Suprapubic skin (tissue), 4 donors: ENCODE data around the gene TXNL4A. TPM values are rescaled to one million over a fixed set of nuclear protein-coding genes. Genes with fewer than 3 reads are reported as not detected.
"Not testable (repeated sequence)": the region's sequence is repeated elsewhere in the genome, so short reads cannot be mapped to it uniquely, and the experiment has no call there.

Source experiments
- DNase-seq, 2 donors: peaks; one replicate each; pipeline ENCODE4 v3.0.0-alpha.2; 2019; ENCODE audit warnings: low spot score in 2 of 2
- H3K27ac ChIP-seq: fragments of 200-600 bp; sonication (generic); one replicate; pipeline ENCODE4 v1.5.1; 2019
- H3K27me3 ChIP-seq: fragments of 200-600 bp; sonication (generic); one replicate; pipeline ENCODE4 v1.5.1; 2019
- H3K36me3 ChIP-seq: fragments of 200-600 bp; sonication (generic); one replicate; pipeline ENCODE4 v1.5.1; 2019
- H3K4me1 ChIP-seq: fragments of 200-600 bp; sonication (generic); one replicate; pipeline ENCODE4 v1.5.1; 2019
- H3K4me3 ChIP-seq: fragments of 200-600 bp; sonication (generic); one replicate; pipeline ENCODE4 v1.5.1; 2019; ENCODE audit warnings: mild to moderate bottlenecking
- H3K9me3 ChIP-seq: fragments of 200-600 bp; sonication (generic); one replicate; pipeline ENCODE4 v1.5.1; 2019
- CTCF ChIP-seq, 2 donors: fragments of 200-600 bp in 1 of 2; fragments of 450-650 bp in 1 of 2; sonication (generic) in 1 of 2; IDR thresholded peaks; one replicate each; pipeline ENCODE4 v1.5.1; 2016 to 2019; ENCODE audit warnings: antibody characterized with exemption in 2 of 2, mild to moderate bottlenecking in 1 of 2, moderate library complexity in 1 of 2
- EP300 ChIP-seq: sonication (generic); formaldehyde crosslinking; IDR thresholded peaks from one replicate; pipeline ENCODE4 v1.6.1; 2017; ENCODE audit warnings: antibody characterized with exemption
- POLR2A ChIP-seq, 2 donors: fragments of 450-650 bp; IDR thresholded peaks; one replicate each; pipeline ENCODE4 v1.6.1; 2017; ENCODE audit warnings: antibody characterized with exemption in 2 of 2, mild to moderate bottlenecking in 2 of 2, moderate library complexity in 2 of 2
- POLR2AphosphoS5 ChIP-seq, 3 donors: sonication (generic); formaldehyde crosslinking; IDR thresholded peaks; one replicate each; pipeline ENCODE4 v1.6.1; 2017; ENCODE audit warnings: antibody characterized with exemption in 3 of 3
- WGBS: methylation state at CpG from one replicate; pipeline ENCODE4 v1.1.5; 2018; 5-methylcytosine and 5-hydroxymethylcytosine counted together
- total RNA-seq, 4 donors: library from RNA; depleted of rRNA; stranded (reverse); fragments of >200 nt; gene quantifications; one replicate each; pipeline ENCODE4 v1.1.0, GENCODE V29; 2016

The TXNL4A gene
- total RNA-seq, 4 donors from 2014 or later = 20.6 to 35.0 (median 24.6) TPM

GRCh38 chr18:80012714-80013113, 24.4 kb upstream of the TXNL4A start:
- Histone ChIP-seq H3K27me3 (no peaks in the 10 kb centered on the region), H3K9me3 (peaks cover 16% of the 10 kb centered on the region), H3K27ac (no peak overlapping the region), H3K4me3 (no peak overlapping the region), H3K4me1 (peaks cover 4% of the 10 kb centered on the region), H3K36me3 (no peaks in the 10 kb centered on the region)
- TF ChIP-seq EP300 = no peak
- TF ChIP-seq CTCF (IDR thresholded peaks at IDR 0.05) = no peak
- no peak for TF ChIP-seq POLR2A (IDR thresholded peaks at IDR 0.05)
- TF ChIP-seq POLR2AphosphoS5 (IDR thresholded peaks at IDR 0.05) = no peak
- 95% methylated on average over 20 of the region's 20 CpGs for WGBS
- no peak for DNase-seq

DNA sequence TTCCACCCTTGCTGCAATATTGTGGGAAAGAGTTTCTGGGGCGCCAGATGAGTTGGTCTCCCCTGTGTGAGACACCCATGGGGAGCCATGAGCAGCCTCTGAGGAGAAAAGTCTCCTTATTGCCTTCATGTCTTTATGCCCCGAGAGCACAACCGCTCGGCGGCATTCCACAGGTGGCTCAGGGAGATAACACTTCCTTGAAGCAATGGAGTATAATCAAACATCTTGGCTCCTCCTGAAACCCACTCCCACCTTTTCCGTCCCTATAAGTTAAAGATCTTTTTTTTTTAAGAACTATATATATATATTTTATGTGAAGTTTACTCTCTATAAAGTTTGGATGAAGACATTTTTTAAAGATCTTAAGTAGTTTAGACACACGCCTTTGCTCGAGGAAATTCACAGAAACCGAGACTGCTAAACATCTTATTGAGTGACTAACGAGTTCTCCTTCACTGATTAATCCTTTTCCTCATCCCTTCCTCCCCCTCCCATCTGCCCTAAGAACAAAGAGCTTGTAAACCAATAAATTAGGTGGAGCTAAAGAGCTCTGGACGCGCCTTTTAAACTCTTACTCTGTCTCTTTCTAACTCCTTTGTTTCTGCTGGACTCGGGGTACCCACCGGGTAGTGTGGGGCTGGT, 23.3 kb upstream of the TXNL4A start:
- not testable (repeated sequence) for H3K4me3 ChIP-seq, H3K27ac ChIP-seq, H3K36me3 ChIP-seq, H3K27me3 ChIP-seq, DNase-seq, H3K4me1 ChIP-seq
- 93% methylated on average over 14 of the region's 14 CpGs for WGBS
- peaks cover 16% of the 10 kb centered on the region for H3K9me3 ChIP-seq

DNA sequence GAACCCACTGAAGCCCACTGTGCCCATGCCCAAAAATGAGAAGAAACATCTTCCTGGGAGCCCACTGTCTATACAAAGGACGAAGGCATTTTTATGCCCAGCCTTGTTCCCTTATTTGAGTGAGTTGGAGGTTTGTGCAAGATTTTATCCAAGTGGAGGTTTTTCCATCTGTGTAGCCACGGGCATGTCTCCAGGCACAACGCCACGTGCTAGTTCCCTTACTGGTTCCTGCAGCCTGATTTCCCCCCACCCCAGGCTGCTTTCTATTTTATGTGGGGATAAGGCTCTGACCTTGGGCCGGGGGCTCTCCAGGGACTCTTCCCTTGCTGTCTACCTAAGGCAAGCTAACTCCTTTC, 22.2 kb upstream of the TXNL4A start:
- DNase-seq = no peak
- H3K27me3 ChIP-seq = no peaks in the 10 kb centered on the region
- peak overlapping the region; percentile 38 for H3K27ac ChIP-seq
- H3K4me3 ChIP-seq = no peak overlapping the region
- H3K9me3 ChIP-seq = peaks cover 16% of the 10 kb centered on the region
- peaks cover 4% of the 10 kb centered on the region for H3K4me1 ChIP-seq
- 79% methylated on average over 5 of the region's 5 CpGs for WGBS
- TF ChIP-seq CTCF (IDR thresholded peaks at IDR 0.05) = no peak
- no peak for TF ChIP-seq POLR2A (IDR thresholded peaks at IDR 0.05)
- no peak for TF ChIP-seq EP300
- TF ChIP-seq POLR2AphosphoS5 (IDR thresholded peaks at IDR 0.05) = no peak
- no peaks in the 10 kb centered on the region for H3K36me3 ChIP-seq

- H3K36me3 ChIP-seq = no peaks in the 10 kb centered on the region
- TF ChIP-seq POLR2A (IDR thresholded peaks at IDR 0.05) (no peak), CTCF (IDR thresholded peaks at IDR 0.05) (no peak), POLR2AphosphoS5 (IDR thresholded peaks at IDR 0.05) (peak in 1 of 3 donors; percentile 26)
- H3K4me3 ChIP-seq = no peak overlapping the region
- no peak overlapping the region for H3K27ac ChIP-seq
- peaks cover 16% of the 10 kb centered on the region for H3K9me3 ChIP-seq
- H3K27me3 ChIP-seq = no peaks in the 10 kb centered on the region
- WGBS = 81% methylated on average over 16 of the region's 16 CpGs
- DNase-seq = no peak
- peaks cover 4% of the 10 kb centered on the region for H3K4me1 ChIP-seq
These were observed 21.5 kb upstream of the TXNL4A start for GRCh38 chr18:80009661-80010550.

GRCh38 chr18:80006724-80007123, 18.4 kb upstream of the TXNL4A start:
- Histone ChIP-seq H3K27me3 (no peaks in the 10 kb centered on the region), H3K27ac (no peak overlapping the region), H3K4me1 (peaks cover 4% of the 10 kb centered on the region), H3K9me3 (peaks cover 9% of the 10 kb centered on the region), H3K4me3 (no peak overlapping the region), H3K36me3 (no peaks in the 10 kb centered on the region)
- no peak for DNase-seq
- TF ChIP-seq EP300 = no peak
- no peak for TF ChIP-seq POLR2A (IDR thresholded peaks at IDR 0.05)
- TF ChIP-seq CTCF (IDR thresholded peaks at IDR 0.05) = no peak
- no peak for TF ChIP-seq POLR2AphosphoS5 (IDR thresholded peaks at IDR 0.05)
- WGBS = 67% methylated on average over 7 of the region's 7 CpGs
